Heart right ventricle (tissue), 16 donors: Measurements from ENCODE around the gene STRA6. TPM values are rescaled to one million over a fixed set of nuclear protein-coding genes. Genes with fewer than 3 reads are reported as not detected.

ENCODE experiments used
- ATAC-seq, 8 donors: fragments of 200-7000 bp; cut with Tn5 transposase; one replicate each; pipeline ENCODE4 v1.9.1; 2020; ENCODE audit warnings: mild to moderate bottlenecking in 8 of 8, moderate library complexity in 8 of 8, moderate number of reproducible peaks in 1 of 8
- DNase-seq, 2 donors: peaks; one replicate each; pipeline ENCODE4 v3.0.0-alpha.2; 2020
- H3K27ac ChIP-seq, 10 donors: fragments of 200-600 bp; sonication (generic) in 2 of 10; one replicate each; pipeline versions ENCODE4 v1.5.0 to v1.8.0; 2020 to 2022; ENCODE audit warnings: mild to moderate bottlenecking in 3 of 10
- H3K27me3 ChIP-seq, 7 donors: fragments of 200-600 bp; one replicate each; pipeline ENCODE4 v1.8.0; 2021 to 2022; ENCODE audit warnings: mild to moderate bottlenecking in 2 of 7
- H3K36me3 ChIP-seq, 9 donors: fragments of 200-600 bp; sonication (generic) in 1 of 9; one replicate each; pipeline versions ENCODE4 v1.5.0 to v1.8.0; 2020 to 2022; ENCODE audit warnings: mild to moderate bottlenecking in 2 of 9
- H3K4me1 ChIP-seq, 9 donors: fragments of 200-600 bp; sonication (generic) in 1 of 9; one replicate each; pipeline versions ENCODE4 v1.5.0 to v1.8.0; 2020 to 2022; ENCODE audit warnings: mild to moderate bottlenecking in 4 of 9
- H3K4me3 ChIP-seq, 10 donors: fragments of 200-600 bp; sonication (generic) in 2 of 10; one replicate each; pipeline versions ENCODE4 v1.5.0 to v1.8.0; 2020 to 2022; ENCODE audit warnings: mild to moderate bottlenecking in 7 of 10, moderate library complexity in 2 of 10
- H3K9me3 ChIP-seq, 11 donors: fragments of 200-600 bp in 10 of 11; sonication (generic) in 2 of 11; one replicate each; pipeline versions ENCODE4 v1.5.0 to v1.8.0; 2013 to 2022; ENCODE audit warnings: mild to moderate bottlenecking in 2 of 11, control low read depth in 1 of 11, moderate library complexity in 1 of 11
- CTCF ChIP-seq, 9 donors: fragments of 200-600 bp; sonication (generic) in 2 of 9; IDR thresholded peaks; one replicate each; pipeline versions ENCODE4 v1.5.0 to v1.8.0; 2021 to 2022; ENCODE audit warnings: antibody characterized with exemption in 9 of 9, mild to moderate bottlenecking in 5 of 9, moderate library complexity in 1 of 9
- WGBS, 2 donors: extraction: QIAGEN DNeasy Blood & Tissue Kit; methylation state at CpG; one replicate each; pipeline ENCODE4 v1.1.7; 2013; ENCODE audit warnings: inconsistent platforms in 1 of 2; 5-methylcytosine and 5-hydroxymethylcytosine counted together
- intact Hi-C, 10 donors: fragments of 100-400 bp; cut with DNase I; formaldehyde crosslinking; loops; one replicate each; pipeline versions ENCODE4 v1.11.1 to v1.14.2; 2022
- polyA plus RNA-seq, 2 donors: library from polyadenylated mRNA; stranded (reverse); fragments of 200-250 nt; gene quantifications; one replicate each; pipeline ENCODE4 v1.2.3, GENCODE V29; 2013
- total RNA-seq, 10 donors: library from RNA; stranded (reverse); fragmentation: NEBNext Ultra II Directional in 3 of 10; extraction: Animal tissue kit (Norgen Biotek cat#: 25700) in 3 of 10; gene quantifications; one replicate each; pipeline versions ENCODE4 v1.2.1 to v1.2.4, GENCODE V29; 2021 to 2023
- donor health status: Arrhythmogenic right ventricular cardiomyopathy.
- donor health status: ischemic (EF 13 %, LVEDD 7.1; RV severe dilation, severe dysfunction).
- donor health status: healthy with polysubstance abuse.
- donor health status: DM: no; HTN: yes; CAD: no.
- donor health status: DM: no; HTN: no; CAD: no.
- donor health status: ischemic (EF 25% LVEDD 6.9; RV normal size, moderate dysfunction).
- donor health status: ischemic (EF 25% LVEDD 5.7; RV mildly dilated, moderate dysfunction).
- donor health status: healthy.
- donor health status: DM: yes; HTN: yes; CAD: no.
- donor health status: Ischemic cardiomyopathy.
- donor health status: ischemic (EF 35%, LVEDD 5.7; RV mildly dilated, moderate dysfunction).
- donor health status: nonischemic (EF 11% LVEDD 7.7; RV severe dilation, severe dysfunction).
- donor health status: DM: yes; HTN: yes; CAD: no.
- donor health status: PGD.
- donor health status: ischemic (EF 29% LVEDD 5.4; RV normal size, mild dysfunction).
- donor health status: nonischemic (EF 23%, LVEDD 6.1; RV moderate dilation, normal function).

STRA6 gene
- total and polyA plus RNA-seq, 12 donors, result 0.03 to 0.21 (median 0.14) TPM; not detected in 8

- peaks cover 0 to 14% (median 0%) of the 10 kb centered on the region in 9 donors for H3K36me3 ChIP-seq
- WGBS, 2 donors, result 35 to 45% methylated on average over 90 of the region's 90 CpGs
- no peak for ATAC-seq
- peak overlapping the region in 1 of 10 donors; percentile 10 for H3K4me3 ChIP-seq
- H3K4me1 ChIP-seq, result peaks cover 13 to 85% (median 69%) of the 10 kb centered on the region in 9 donors
- DNase-seq, result peak in 1 of 2 donors; percentile 13
- peaks cover 0 to 100% (median 76%) of the 10 kb centered on the region in 7 donors for H3K27me3 ChIP-seq
- peaks cover 0 to 4% (median 0%) of the 10 kb centered on the region in 11 donors for H3K9me3 ChIP-seq
- TF ChIP-seq CTCF (IDR thresholded peaks at IDR 0.05), result peak in 2 of 9 donors; percentile 9 to 11
- peak overlapping the region in 4 of 10 donors; percentile 28 to 60 (median 50) for H3K27ac ChIP-seq
- intact Hi-C loops, result loop anchor here in 1 of 10 donors (10.0 kb wide), 1 partner anchor 112 kb away; no protein-coding TSS in a partner anchor
These were observed 69.6 kb downstream of the STRA6 start for GRCh38 chr15:74132681-74133651.

GRCh38 chr15:74131628-74132413, 70.8 kb downstream of the STRA6 start:
- intact Hi-C loops, result loop anchor here in 1 of 10 donors (10.0 kb wide), 1 partner anchor 113 kb away; no protein-coding TSS in a partner anchor
- 30 to 31% methylated on average over 20 of the region's 20 CpGs for WGBS, 2 donors
- Histone ChIP-seq H3K4me3 (peak overlapping the region in 4 of 10 donors; percentile 48 to 59 (median 52)), H3K27me3 (peaks cover 0 to 100% (median 78%) of the 10 kb centered on the region in 7 donors), H3K27ac (peak overlapping the region in 6 of 10 donors; percentile 43 to 67 (median 52)), H3K4me1 (peaks cover 7 to 84% (median 70%) of the 10 kb centered on the region in 9 donors), H3K9me3 (peaks cover 0 to 4% (median 0%) of the 10 kb centered on the region in 11 donors), H3K36me3 (peaks cover 0 to 14% (median 0%) of the 10 kb centered on the region in 9 donors)
- ATAC-seq (no peak), DNase-seq (no peak)
- no peak for TF ChIP-seq CTCF (IDR thresholded peaks at IDR 0.05)

- Histone ChIP-seq H3K27ac (peak overlapping the region in 6 of 10 donors; percentile 49 to 89 (median 75)), H3K4me1 (peaks cover 3 to 79% (median 67%) of the 10 kb centered on the region in 9 donors), H3K4me3 (peak overlapping the region in 9 of 10 donors; percentile 2 to 64 (median 55)), H3K27me3 (peaks cover 0 to 98% (median 80%) of the 10 kb centered on the region in 7 donors), H3K36me3 (peaks cover 0 to 14% (median 0%) of the 10 kb centered on the region in 9 donors), H3K9me3 (peaks cover 0 to 4% (median 0%) of the 10 kb centered on the region in 11 donors)
- no peak for TF ChIP-seq CTCF (IDR thresholded peaks at IDR 0.05)
- ATAC-seq, result no peak
- 14 to 26% methylated on average over 28 of the region's 28 CpGs for WGBS, 2 donors
- DNase-seq, result no peak
- intact Hi-C loops, result loop anchor here in 1 of 10 donors (10.0 kb wide), 1 partner anchor 114 kb away; no protein-coding TSS in a partner anchor
These were observed 71.5 kb downstream of the STRA6 start for GRCh38 chr15:74130849-74131627.
